Measurements from ENCODE around the gene TEAD4.

TEAD4 gene

DNA sequence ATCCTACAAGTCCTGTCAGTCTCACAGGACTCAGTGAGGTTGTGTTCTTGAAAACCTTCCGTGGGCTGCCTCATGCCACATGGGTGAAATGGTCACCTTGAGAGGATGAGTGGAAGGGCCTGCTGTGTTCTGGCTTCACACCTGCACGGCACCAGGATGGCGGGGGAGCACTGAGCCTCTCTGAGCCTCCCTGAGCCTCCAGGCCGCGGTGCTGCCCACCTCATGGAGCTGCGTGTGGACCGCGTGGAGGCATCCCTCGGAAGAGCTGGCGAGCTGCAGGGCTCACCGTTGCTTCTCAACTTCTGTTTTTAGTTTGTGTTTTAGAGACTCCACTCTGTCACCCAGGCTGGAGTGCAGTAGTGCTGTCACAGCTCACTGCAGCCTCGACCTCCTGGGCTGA lies 56.2 kb downstream of the TEAD4 start:
- no peaks in the 10 kb centered on the region for H3K4me1 ChIP-seq (ENCODE audit: insufficient read depth, poor library complexity, severe bottlenecking)
- no peak overlapping the region for H3K27ac ChIP-seq (ENCODE audit: poor library complexity, severe bottlenecking)
- peaks cover 37% of the 10 kb centered on the region for H3K36me3 ChIP-seq (ENCODE audit: low read depth)
- TF ChIP-seq, protein P1, sequence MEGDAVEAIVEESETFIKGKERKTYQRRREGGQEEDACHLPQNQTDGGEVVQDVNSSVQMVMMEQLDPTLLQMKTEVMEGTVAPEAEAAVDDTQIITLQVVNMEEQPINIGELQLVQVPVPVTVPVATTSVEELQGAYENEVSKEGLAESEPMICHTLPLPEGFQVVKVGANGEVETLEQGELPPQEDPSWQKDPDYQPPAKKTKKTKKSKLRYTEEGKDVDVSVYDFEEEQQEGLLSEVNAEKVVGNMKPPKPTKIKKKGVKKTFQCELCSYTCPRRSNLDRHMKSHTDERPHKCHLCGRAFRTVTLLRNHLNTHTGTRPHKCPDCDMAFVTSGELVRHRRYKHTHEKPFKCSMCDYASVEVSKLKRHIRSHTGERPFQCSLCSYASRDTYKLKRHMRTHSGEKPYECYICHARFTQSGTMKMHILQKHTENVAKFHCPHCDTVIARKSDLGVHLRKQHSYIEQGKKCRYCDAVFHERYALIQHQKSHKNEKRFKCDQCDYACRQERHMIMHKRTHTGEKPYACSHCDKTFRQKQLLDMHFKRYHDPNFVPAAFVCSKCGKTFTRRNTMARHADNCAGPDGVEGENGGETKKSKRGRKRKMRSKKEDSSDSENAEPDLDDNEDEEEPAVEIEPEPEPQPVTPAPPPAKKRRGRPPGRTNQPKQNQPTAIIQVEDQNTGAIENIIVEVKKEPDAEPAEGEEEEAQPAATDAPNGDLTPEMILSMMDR (IDR thresholded peaks at IDR 0.05; ENCODE audit: poor library complexity, severe bottlenecking) = no peak
- no peak overlapping the region for H3K4me3 ChIP-seq (ENCODE audit: severe bottlenecking)
- H3K27me3 ChIP-seq (ENCODE audit: insufficient read depth, poor library complexity, severe bottlenecking) = no peaks in the 10 kb centered on the region
- no peak for ATAC-seq (ENCODE audit: low read depth)
- no peaks in the 10 kb centered on the region for H3K9me3 ChIP-seq (ENCODE audit: severe bottlenecking)
- DNase-seq (ENCODE audit: low spot score) = peak; percentile 67

DNA sequence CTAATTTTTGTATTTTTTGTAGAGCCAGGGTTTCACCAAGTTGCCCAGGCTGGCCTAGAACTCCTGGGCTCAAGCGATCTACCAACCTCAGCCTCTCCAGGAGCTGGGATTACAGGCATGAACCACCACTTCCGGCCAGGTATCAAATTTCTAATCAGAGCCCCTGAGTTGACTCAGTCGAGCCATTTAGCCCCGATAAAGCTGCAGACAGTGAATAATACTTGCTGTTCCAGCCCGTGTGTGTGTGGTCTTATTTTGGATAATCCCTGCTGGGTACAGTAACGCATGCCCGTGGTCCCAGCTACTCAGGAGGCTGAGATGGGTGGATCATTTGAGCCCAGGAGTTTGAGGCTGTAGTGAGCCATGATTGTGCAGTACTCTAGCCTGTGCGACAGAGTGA lies 57.0 kb downstream of the TEAD4 start:
- no peak for DNase-seq (ENCODE audit: low spot score)
- Histone ChIP-seq H3K9me3 (ENCODE audit: severe bottlenecking) (no peaks in the 10 kb centered on the region), H3K27ac (ENCODE audit: poor library complexity, severe bottlenecking) (no peak overlapping the region), H3K4me1 (ENCODE audit: insufficient read depth, poor library complexity, severe bottlenecking) (no peaks in the 10 kb centered on the region), H3K4me3 (ENCODE audit: severe bottlenecking) (no peak overlapping the region), H3K27me3 (ENCODE audit: insufficient read depth, poor library complexity, severe bottlenecking) (no peaks in the 10 kb centered on the region), H3K36me3 (ENCODE audit: low read depth) (peaks cover 36% of the 10 kb centered on the region)
- TF ChIP-seq, protein P1 (IDR thresholded peaks at IDR 0.05; ENCODE audit: poor library complexity, severe bottlenecking) = no peak
- ATAC-seq (ENCODE audit: low read depth) = no peak

DNA sequence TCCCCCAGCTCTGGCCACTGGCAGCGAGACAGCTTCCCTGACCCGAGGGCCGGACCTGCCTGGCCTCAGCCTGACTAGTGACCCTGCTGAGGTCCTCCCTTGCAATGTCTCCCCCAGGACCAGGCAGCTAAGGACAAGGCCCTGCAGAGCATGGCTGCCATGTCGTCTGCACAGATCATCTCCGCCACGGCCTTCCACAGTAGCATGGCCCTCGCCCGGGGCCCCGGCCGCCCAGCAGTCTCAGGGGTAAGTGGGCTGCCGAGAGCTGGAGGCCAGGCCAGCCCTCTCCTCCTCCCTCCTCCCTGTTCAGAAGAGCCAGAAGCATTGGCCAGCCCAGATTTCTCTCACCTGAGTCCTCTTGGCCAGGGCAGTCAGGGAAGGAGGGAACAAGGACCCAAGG lies 58.1 kb downstream of the TEAD4 start:
- Histone ChIP-seq H3K4me3 (ENCODE audit: severe bottlenecking) (no peak overlapping the region), H3K36me3 (ENCODE audit: low read depth) (peaks cover 37% of the 10 kb centered on the region), H3K27me3 (ENCODE audit: insufficient read depth, poor library complexity, severe bottlenecking) (no peaks in the 10 kb centered on the region), H3K9me3 (ENCODE audit: severe bottlenecking) (no peaks in the 10 kb centered on the region), H3K27ac (ENCODE audit: poor library complexity, severe bottlenecking) (no peak overlapping the region), H3K4me1 (ENCODE audit: insufficient read depth, poor library complexity, severe bottlenecking) (no peaks in the 10 kb centered on the region)
- TF ChIP-seq, protein P1 (IDR thresholded peaks at IDR 0.05; ENCODE audit: poor library complexity, severe bottlenecking) = no peak
- DNase-seq (ENCODE audit: low spot score) = no peak
- no peak for ATAC-seq (ENCODE audit: low read depth)

DNA sequence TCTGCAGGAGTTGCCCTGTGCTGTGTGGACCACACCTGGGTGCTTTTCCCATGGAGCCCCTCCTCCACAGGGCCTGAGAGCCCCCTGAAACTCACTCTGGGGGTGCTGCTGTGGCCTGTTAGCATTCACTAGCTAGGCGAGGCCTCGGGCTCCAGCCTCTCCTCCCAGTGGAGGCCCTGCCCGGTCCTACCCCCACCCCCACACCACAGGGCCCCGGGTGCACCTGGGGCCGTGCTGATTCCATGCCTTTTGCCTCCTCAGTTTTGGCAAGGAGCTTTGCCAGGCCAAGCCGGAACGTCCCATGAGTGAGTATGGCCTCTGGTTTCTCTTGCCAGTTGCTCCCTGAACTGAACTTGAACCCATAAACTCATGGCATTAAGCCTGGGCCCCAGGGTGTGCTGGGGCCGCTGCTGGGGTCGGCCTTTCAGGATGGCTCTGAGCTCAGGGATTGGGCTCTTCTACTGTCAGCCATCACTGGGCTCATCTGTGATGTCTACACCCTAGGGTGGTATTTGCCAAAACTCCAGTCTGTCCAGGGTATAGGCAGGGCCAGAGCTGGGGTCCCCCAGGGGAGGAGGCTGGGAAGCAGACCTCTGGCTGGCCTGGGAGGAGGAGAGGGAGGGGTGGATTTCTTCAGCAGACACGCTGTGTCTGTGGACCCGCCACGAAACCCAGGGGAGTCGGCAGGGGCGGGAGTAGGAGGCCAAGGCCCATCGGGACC lies 59.2 kb downstream of the TEAD4 start:
- no peaks in the 10 kb centered on the region for H3K27me3 ChIP-seq (ENCODE audit: insufficient read depth, poor library complexity, severe bottlenecking)
- no peaks in the 10 kb centered on the region for H3K4me1 ChIP-seq (ENCODE audit: insufficient read depth, poor library complexity, severe bottlenecking)
- TF ChIP-seq, protein P1 (IDR thresholded peaks at IDR 0.05; ENCODE audit: poor library complexity, severe bottlenecking) = no peak
- no peak overlapping the region for H3K4me3 ChIP-seq (ENCODE audit: severe bottlenecking)
- H3K9me3 ChIP-seq (ENCODE audit: severe bottlenecking) = no peaks in the 10 kb centered on the region
- DNase-seq (ENCODE audit: low spot score) (no peak), ATAC-seq (ENCODE audit: low read depth) (no peak)
- H3K27ac ChIP-seq (ENCODE audit: poor library complexity, severe bottlenecking) = no peak overlapping the region
- H3K36me3 ChIP-seq (ENCODE audit: low read depth) = peaks cover 48% of the 10 kb centered on the region

DNA sequence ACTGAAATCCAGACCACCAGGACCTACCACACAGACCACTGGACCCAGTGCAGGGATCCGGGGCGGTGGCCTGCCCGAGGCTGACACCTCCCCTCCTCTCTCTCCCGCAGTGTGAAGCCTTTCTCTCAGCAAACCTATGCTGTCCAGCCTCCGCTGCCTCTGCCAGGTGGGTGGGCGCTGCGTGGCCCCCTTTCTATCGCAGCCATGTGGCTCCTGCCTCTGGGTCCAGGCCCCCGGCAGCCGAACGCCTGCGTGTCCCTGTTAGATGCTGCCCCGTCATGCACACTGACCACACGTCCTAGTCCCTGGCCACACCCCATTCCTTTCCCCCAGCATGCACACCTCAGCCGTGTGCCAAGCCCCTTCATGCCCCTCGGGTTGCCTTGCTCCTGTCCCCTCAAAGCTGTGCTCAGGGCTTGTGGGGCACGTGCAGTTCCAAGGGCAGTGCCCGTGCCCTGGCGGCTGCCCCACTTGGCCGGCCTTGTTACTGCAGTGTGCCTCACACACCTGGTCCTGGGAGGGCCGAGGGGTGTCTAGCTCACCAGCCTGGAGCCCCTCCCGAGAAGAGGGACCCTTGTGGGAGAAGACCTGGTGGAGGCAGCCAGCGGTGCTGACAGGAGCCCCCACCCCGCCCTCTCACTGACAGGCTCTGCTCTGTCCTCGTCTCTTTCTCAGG lies 59.9 kb downstream of the TEAD4 start:
- H3K9me3 ChIP-seq (ENCODE audit: severe bottlenecking) = no peaks in the 10 kb centered on the region
- TF ChIP-seq, protein P1 (IDR thresholded peaks at IDR 0.05; ENCODE audit: poor library complexity, severe bottlenecking) = no peak
- H3K27ac ChIP-seq (ENCODE audit: poor library complexity, severe bottlenecking) = no peak overlapping the region
- H3K4me3 ChIP-seq (ENCODE audit: severe bottlenecking) = no peak overlapping the region
- H3K36me3 ChIP-seq (ENCODE audit: low read depth) = peaks cover 53% of the 10 kb centered on the region
- DNase-seq (ENCODE audit: low spot score) = peak; percentile 67
- H3K4me1 ChIP-seq (ENCODE audit: insufficient read depth, poor library complexity, severe bottlenecking) = no peaks in the 10 kb centered on the region
- no peaks in the 10 kb centered on the region for H3K27me3 ChIP-seq (ENCODE audit: insufficient read depth, poor library complexity, severe bottlenecking)
- ATAC-seq (ENCODE audit: low read depth) = no peak

Measured in RWPE2 (cell line).